ENCODE measurements around the gene ANKRD12.
A peak's percentile ranks its signal among the peaks of the same experiment; 100 is the strongest.

Gene ANKRD12

GRCh38 chr18:9106800-9107584 lies 29.6 kb upstream of the ANKRD12 start:
- DNase-seq = no peak

GRCh38 chr18:9108911-9109310 lies 27.7 kb upstream of the ANKRD12 start:
- DNase-seq = no peak

DNA sequence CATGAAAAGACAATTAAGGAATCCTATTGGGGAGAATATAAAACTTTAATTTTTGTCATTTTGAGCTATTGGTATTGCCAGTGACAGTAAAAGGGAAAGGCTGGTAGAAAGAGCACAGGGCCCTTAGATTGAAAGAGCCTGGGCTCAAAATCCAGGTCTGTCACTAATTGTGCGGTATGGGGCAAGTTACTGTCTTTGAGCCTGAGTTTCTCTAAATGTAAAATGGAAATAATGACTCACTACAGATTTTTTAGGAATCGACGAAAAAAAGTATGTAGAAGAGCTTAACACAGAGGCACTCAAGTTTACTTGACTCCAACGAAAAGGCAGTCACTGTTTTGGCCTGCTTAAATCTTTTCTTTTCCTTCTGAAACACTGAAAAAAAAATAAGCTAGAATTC lies 27.1 kb upstream of the ANKRD12 start:
- no peak for DNase-seq

DNA sequence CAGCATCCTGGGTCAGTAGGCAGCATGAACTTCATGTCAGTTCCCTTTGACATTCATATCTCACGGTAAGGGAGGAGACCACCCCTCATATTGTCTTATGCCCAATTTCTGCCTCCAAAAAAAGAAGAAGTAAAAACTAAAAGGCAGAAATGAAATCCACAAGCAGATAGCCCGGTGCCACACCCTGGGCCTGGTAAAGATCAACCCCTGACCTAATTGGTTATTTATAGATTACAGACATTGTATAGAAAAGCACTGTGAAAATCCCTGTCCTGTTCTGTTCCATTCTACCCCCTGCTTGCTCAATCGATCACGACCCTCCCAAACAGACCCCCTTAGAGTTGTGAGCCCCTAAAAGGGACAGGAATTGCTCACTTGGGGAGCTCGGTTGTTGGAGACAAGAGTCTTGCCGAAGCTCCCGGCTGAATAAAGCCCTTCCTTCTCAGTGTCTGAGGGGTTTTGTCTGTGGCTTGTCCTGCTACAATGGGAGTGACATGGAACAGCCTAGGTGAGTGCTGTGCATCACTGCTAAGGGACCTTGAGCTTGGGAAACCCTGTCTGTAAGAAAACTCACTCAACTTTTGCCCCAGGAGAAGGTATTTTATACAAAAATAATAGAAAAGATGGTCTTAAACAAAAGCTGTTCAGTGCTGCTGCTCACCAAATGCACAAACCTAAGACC lies 23.0 kb upstream of the ANKRD12 start:
- DNase-seq = no peak

GRCh38 chr18:9115984-9116383 lies 20.6 kb upstream of the ANKRD12 start:
- DNase-seq = no peak

GRCh38 chr18:9117980-9118841 lies 18.4 kb upstream of the ANKRD12 start:
- DNase-seq = no peak

- no peak for DNase-seq
These were observed 15.8 kb upstream of the ANKRD12 start for GRCh38 chr18:9120796-9121195.

DNA sequence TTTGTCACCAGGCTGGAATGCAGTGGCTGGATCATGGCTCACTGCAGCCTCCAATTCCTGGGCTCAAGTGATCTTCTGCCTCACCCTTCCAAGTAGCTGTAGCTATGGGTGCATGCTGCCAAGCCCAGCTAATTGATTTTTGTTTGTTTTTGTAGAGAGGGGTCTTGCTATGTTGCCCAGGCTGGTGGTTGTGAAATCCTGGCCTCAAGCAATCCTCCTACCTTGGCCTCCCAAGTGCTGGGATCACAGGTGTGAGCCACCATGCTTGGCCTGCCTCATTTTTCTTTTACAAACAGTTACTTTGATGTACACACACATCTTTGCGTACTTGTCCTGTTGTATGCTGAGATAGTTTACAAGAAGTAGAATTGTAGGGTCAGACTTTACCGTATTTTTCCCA lies 13.1 kb upstream of the ANKRD12 start:
- DNase-seq = no peak

GRCh38 chr18:9124824-9125223 lies 11.8 kb upstream of the ANKRD12 start:
- DNase-seq = no peak

GRCh38 chr18:9126337-9126736 lies 10.2 kb upstream of the ANKRD12 start:
- DNase-seq = no peak

- no peak for DNase-seq
These were observed 6.4 kb upstream of the ANKRD12 start for GRCh38 chr18:9130195-9130594.

- no peak for DNase-seq
These were observed 5.8 kb upstream of the ANKRD12 start for GRCh38 chr18:9130806-9131205.

DNA sequence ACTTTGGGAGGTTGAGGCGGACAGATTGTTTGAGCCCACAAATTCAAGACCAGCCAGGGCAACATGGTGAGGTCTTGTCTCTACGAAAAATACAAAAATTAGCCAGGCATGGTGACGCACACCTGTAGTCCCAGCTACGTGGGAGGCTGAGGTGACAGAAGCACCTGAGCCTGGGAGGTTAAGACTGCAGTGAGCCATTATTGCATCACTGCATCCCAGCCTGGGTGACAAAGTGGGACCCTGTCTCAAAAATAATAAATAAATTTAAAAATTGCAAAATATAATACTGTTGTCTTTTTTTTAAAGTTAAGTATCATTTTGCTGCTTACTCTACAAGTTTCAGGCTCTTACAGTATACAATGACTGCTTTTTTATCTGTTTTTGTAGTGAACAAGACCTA lies 4.0 kb upstream of the ANKRD12 start:
- no peak for DNase-seq

GRCh38 chr18:9133225-9133624 lies 3.4 kb upstream of the ANKRD12 start:
- no peak for DNase-seq

DNA sequence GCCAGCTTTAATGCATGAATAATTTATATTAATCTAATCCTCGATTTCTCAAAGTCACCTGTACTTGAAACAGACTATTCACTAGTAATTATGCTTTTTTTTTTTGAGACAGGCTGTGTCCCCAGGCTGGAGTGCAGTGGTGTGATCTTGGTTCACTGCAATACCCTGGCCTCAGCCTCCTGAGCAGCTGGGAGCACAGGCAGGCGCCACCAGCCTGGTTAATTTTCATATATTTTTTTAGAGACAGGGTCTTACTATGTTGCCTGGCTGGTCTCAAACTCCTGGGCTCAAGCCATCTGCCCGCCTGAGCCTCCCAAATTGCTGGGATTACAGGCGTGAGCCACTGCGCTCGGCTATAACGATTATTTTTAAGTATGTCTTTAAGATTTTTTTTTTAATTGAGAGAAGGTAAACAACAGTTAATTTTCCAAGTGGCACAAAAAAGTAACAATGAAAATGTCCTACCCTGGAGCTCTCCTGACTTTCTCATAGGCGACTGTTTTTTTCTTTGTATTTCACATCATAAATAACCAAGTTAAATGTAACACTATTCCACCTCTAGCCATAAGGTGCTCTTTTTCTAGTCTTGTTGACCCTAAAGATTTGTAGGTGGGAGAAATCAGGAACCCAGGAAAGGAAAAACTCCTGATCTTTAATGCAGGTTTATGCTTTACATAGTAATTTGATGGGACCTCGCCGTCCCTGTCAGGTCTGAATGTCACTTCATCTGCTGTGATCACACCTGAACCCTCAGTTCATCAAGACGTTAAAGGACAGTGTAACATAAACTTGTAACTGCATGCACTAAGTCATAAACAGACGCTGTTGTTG lies 1.3 kb upstream of the ANKRD12 start:
- DNase-seq = no peak

- no peak for DNase-seq
These were observed 668 bp upstream of the ANKRD12 start for GRCh38 chr18:9135912-9136314.

DNA sequence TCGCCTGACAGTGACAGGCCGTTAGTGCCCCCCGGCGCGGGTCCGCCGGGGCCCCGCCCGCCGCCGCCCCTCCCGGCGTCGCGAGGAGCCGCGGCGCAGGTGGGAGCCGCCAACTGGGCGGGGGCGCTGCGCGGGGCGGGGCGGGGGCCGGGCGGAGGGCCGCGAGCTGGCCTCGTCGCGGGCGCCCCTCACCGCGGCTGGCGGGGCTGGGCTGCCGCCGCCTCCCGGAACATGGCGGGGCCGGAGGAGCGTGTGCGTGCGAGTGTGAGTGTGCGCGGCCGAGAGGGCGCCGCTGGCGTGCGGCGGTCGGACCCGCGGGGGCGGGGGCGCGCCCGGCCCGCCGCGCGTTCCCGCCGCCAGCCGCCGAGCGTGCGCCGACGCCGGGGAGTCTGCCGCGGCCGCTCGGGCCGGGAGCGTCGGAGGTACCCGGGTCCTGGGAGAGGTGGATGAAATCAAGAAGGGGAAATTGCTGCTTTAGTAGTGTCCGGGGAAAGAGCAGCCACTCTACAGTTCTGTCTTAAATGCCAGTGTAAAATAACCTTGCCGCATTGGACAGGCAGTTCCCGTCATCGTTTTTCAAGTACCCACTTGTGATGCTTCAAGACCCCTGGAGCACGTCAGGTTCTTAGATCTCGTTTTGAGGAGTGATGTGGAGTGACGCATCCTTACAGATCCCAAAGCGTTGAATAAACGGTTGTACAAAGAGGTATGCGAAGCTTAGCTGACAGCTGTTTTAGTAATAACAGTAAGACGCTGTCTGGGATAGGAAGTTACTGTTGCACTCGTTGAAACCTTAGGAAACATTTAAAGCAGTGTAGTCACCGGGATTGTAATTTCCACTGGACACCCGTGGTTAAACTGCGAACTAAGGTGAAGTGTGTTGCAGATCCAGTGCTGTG lies 836 bp downstream of the ANKRD12 start:
- peak; percentile 46 for DNase-seq

GRCh38 chr18:9139400-9140039 lies 2.9 kb downstream of the ANKRD12 start:
- DNase-seq = no peak

- DNase-seq = no peak
These were observed 3.8 kb downstream of the ANKRD12 start for GRCh38 chr18:9140381-9140780.

GRCh38 chr18:9140984-9141383 lies 4.4 kb downstream of the ANKRD12 start:
- no peak for DNase-seq

DNA sequence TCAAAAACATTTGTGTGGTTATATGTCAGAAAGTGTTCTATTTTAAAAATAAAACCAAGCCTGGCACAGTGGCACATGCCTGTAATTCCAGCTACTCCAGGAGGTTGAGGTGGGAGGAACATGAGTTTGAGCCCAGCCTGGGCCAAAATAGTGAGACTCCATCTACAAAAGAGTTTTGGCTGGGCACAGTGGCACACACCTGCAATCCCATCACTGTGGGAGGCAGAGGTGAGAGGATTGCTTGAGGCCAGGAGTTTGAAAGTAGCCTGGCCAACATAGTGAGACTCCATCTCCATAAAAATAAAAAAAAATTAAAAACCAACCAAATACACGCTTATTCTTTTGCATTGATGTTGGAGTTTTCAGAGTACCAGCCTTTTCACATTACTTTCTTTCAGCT lies 9.6 kb downstream of the ANKRD12 start:
- no peak for DNase-seq
